B cell (primary cell): Measurements from ENCODE around the gene CD55. TPM values are rescaled to one million over a fixed set of nuclear protein-coding genes. Genes with fewer than 3 reads are reported as not detected.

Source experiments
- ATAC-seq: fragments of 200-7000 bp; cut with Tn5 transposase; one replicate; pipeline ENCODE4 v1.10.0; 2021; ENCODE audit warnings: low read depth, mild to moderate bottlenecking, moderate number of reproducible peaks, moderate library complexity
- CTCF ChIA-PET: fragments of 350-600 bp; sonication (Branson Sonifier 250); formaldehyde crosslinking; loops from one replicate; lab custom pipeline; 2021; ENCODE audit warnings: antibody characterized with exemption, inconsistent platforms; lab: Charles Lee
- POLR2A ChIA-PET: fragments of 350-600 bp; sonication (Branson Sonifier 250); formaldehyde crosslinking; loops from one replicate; lab custom pipeline; 2021; ENCODE audit warnings: antibody characterized with exemption; lab: Charles Lee
- DNase-seq: peaks from one replicate; pipeline ENCODE4 v3.0.0; 2013
- H2AFZ ChIP-seq: 2 replicates; pipeline ENCODE4 v1.6.1; 2012; ENCODE audit warnings: mild to moderate bottlenecking, low read depth, low read length; ENCODE audit not compliant: insufficient read depth, poor library complexity, severe bottlenecking
- H3K27ac ChIP-seq, 2 donors: 1 replicate in 1 of 2; 2 replicates in 1 of 2; pipeline ENCODE4 v1.5.1; 2012 to 2013; ENCODE audit warnings: low read length in 2 of 2, mild to moderate bottlenecking in 2 of 2, moderate library complexity in 1 of 2
- H3K27me3 ChIP-seq, 4 experiments: fragments of 200-600 bp in 1 of 4; sonication (generic) in 1 of 4; replicated peaks in 1 of 4; 1 replicate in 2 of 4; 2 replicates in 2 of 4; pipeline versions ENCODE4 v1.6.1 to v1.7.0; 2013 to 2016; ENCODE audit warnings: low read length in 3 of 4, mild to moderate bottlenecking in 2 of 4, mixed read lengths in 1 of 4, moderate library complexity in 1 of 4; ENCODE audit not compliant: insufficient read depth in 4 of 4, control insufficient read depth in 3 of 4; ENCODE audit errors: control extremely low read depth in 1 of 4
- H3K36me3 ChIP-seq, 2 experiments: replicated peaks in 1 of 2; 1 replicate in 1 of 2; 2 replicates in 1 of 2; pipeline versions ENCODE4 v1.6.1 to v1.7.1; 2013; ENCODE audit warnings: low read length in 1 of 2; ENCODE audit not compliant: insufficient read depth in 2 of 2, control insufficient read depth in 1 of 2; ENCODE audit errors: control extremely low read depth in 1 of 2, extremely low read depth in 1 of 2
- H3K4me1 ChIP-seq, 2 donors: fragments of 200-600 bp in 1 of 2; sonication (generic) in 1 of 2; 1 replicate in 1 of 2; 2 replicates in 1 of 2; pipeline versions ENCODE4 v1.5.1 to v1.6.1; 2013 to 2017; ENCODE audit warnings: low read length in 2 of 2; ENCODE audit not compliant: control insufficient read depth in 2 of 2, insufficient read depth in 2 of 2
- H3K4me2 ChIP-seq: replicated peaks from 2 replicates; pipeline ENCODE3; 2012; ENCODE audit warnings: mild to moderate bottlenecking, low read depth, low read length; ENCODE audit not compliant: poor library complexity, severe bottlenecking
- H3K4me3 ChIP-seq, 5 experiments: fragments of 200-600 bp in 1 of 5; sonication (generic) in 1 of 5; 1 replicate in 3 of 5; 2 replicates in 2 of 5; pipeline versions ENCODE4 v1.5.1 to v1.7.0; 2011 to 2016; ENCODE audit warnings: low read length in 4 of 5, mild to moderate bottlenecking in 4 of 5, low read depth in 2 of 5, control low read depth in 1 of 5, moderate library complexity in 1 of 5; ENCODE audit not compliant: insufficient read depth in 1 of 5; ENCODE audit errors: control extremely low read depth in 1 of 5, extremely low read depth in 1 of 5
- H3K79me2 ChIP-seq: fragments of 200-600 bp; sonication (generic); one replicate; pipeline ENCODE4 v1.6.0; 2016; ENCODE audit warnings: low read length; ENCODE audit not compliant: control insufficient read depth, insufficient read depth
- H3K9ac ChIP-seq: fragments of 200-600 bp; sonication (generic); 2 replicates; pipeline ENCODE4 v1.6.1; 2017; ENCODE audit warnings: mild to moderate bottlenecking, low read length, moderate library complexity
- H3K9me3 ChIP-seq, 3 donors: one replicate each; pipeline versions ENCODE4 v1.6.1 to v1.7.1; 2013; ENCODE audit warnings: low read length in 2 of 3; ENCODE audit not compliant: control insufficient read depth in 2 of 3, insufficient read depth in 1 of 3; ENCODE audit errors: control extremely low read depth in 1 of 3
- H4K20me1 ChIP-seq: 2 replicates; pipeline ENCODE4 v1.6.0; 2012; ENCODE audit warnings: mild to moderate bottlenecking, low read length; ENCODE audit not compliant: insufficient read depth, control insufficient read depth, poor library complexity, severe bottlenecking
- H3K27ac Mint-ChIP-seq: one replicate; pipeline ENCODE4 v1.8.0; 2021; ENCODE audit warnings: mixed read lengths
- H3K27me3 Mint-ChIP-seq: one replicate; pipeline ENCODE4 v1.8.0; 2021; ENCODE audit warnings: mixed read lengths
- H3K4me1 Mint-ChIP-seq: one replicate; pipeline ENCODE4 v1.8.0; 2021; ENCODE audit warnings: mixed read lengths
- H3K4me3 Mint-ChIP-seq: one replicate; pipeline ENCODE4 v1.8.0; 2021; ENCODE audit warnings: mixed read lengths
- H3K9me3 Mint-ChIP-seq: one replicate; pipeline ENCODE4 v1.8.0; 2022; ENCODE audit warnings: mixed read lengths; ENCODE audit not compliant: insufficient read depth
- CTCF ChIP-seq: fragments of 200-600 bp; IDR thresholded peaks from one replicate; pipeline ENCODE4 v1.8.0; 2022; ENCODE audit warnings: antibody characterized with exemption, mild to moderate bottlenecking
- EZH2 ChIP-seq: IDR thresholded peaks from 2 replicates; pipeline ENCODE4 v1.6.1; 2012; ENCODE audit warnings: borderline replicate concordance, low read depth, mild to moderate bottlenecking, moderate library complexity, low read length; ENCODE audit not compliant: insufficient read depth, poor library complexity, severe bottlenecking
- WGBS: methylation state at CpG from one replicate; pipeline ENCODE4 v1.1.5; 2013; ENCODE audit warnings: missing lambda C conversion rate; ENCODE audit not compliant: insufficient coverage; 5-methylcytosine and 5-hydroxymethylcytosine counted together
- intact Hi-C: fragments of 100-400 bp; cut with micrococcal nuclease; formaldehyde crosslinking; loops from one replicate; pipeline ENCODE4 v1.10.0; 2022
- polyA plus RNA-seq: library from polyadenylated mRNA; depleted of rRNA; stranded (reverse); fragments of >200 nt; gene quantifications from 2 replicates; pipeline ENCODE4 v1.2.3, GENCODE V29; 2012
- total RNA-seq, 2 donors: library from RNA; stranded (reverse); fragments of 120-200 nt in 1 of 2; gene quantifications; 1 replicate in 1 of 2; 2 replicates in 1 of 2; pipeline versions ENCODE4 v1.2.3 to v1.2.4, GENCODE V29; 2013 to 2022

The CD55 gene
- total and polyA plus RNA-seq, 2 donors (not counting 1 experiment from before 2014, with no cell fraction given) = 98.3 to 239 TPM

- Histone ChIP-seq H3K9ac (no peak overlapping the region), H3K4me2 (peak overlapping the region; percentile 67), H3K27me3 (no peaks in the 10 kb centered on the region), H4K20me1 (no peaks in the 10 kb centered on the region), H3K9me3 (no peaks in the 10 kb centered on the region), H3K79me2 (peaks cover 40% of the 10 kb centered on the region), H3K4me1 (peaks cover 44 to 58% of the 10 kb centered on the region in 2 donors), H3K36me3 (peaks cover 27 to 71% of the 10 kb centered on the region in 2 experiments), H3K4me3 (no peak overlapping the region), H3K27ac (peak overlapping the region; percentile 23 to 29), H2AFZ (no peak overlapping the region)
- peaks cover 82% of the 10 kb centered on the region for H3K4me1 Mint-ChIP-seq
- no peak overlapping the region for H3K4me3 Mint-ChIP-seq
- no CpG with 5 or more reads among the region's 4 CpGs for WGBS
- no peaks in the 10 kb centered on the region for H3K27me3 Mint-ChIP-seq
- ChIA-PET CTCF (interaction anchor here (2.7 kb wide), 1 partner anchor 73 kb away, joined by 11 read pairs; no protein-coding TSS in a partner anchor), POLR2A (no interaction called here)
- intact Hi-C loops = no loop called here
- DNase-seq (peak; percentile 43), ATAC-seq (no peak)
- no peaks in the 10 kb centered on the region for H3K9me3 Mint-ChIP-seq
- no peak overlapping the region for H3K27ac Mint-ChIP-seq
- TF ChIP-seq CTCF (no peak), EZH2 (no peak)
Measured at GRCh38 chr1:207331354-207332313, 10.2 kb downstream of the CD55 start.
